WTC11 (cell line): ENCODE measurements around the gene NBAS.

Experiments
- CTCF ChIP-seq: fragments of 200-600 bp; IDR thresholded peaks from 2 replicates; pipeline ENCODE4 v1.8.0; 2022; ENCODE audit warnings: antibody characterized with exemption
- JUN ChIP-seq: sonication (generic); formaldehyde crosslinking; IDR thresholded peaks from 2 replicates; pipeline ENCODE4 v1.8.0; 2023; ENCODE audit warnings: mild to moderate bottlenecking, missing genetic modification reagents
- NFE2L1 ChIP-seq: sonication (generic); formaldehyde crosslinking; IDR thresholded peaks from 2 replicates; pipeline ENCODE4 v1.8.1; 2023; ENCODE audit warnings: missing genetic modification reagents
- PRDM15 ChIP-seq: sonication (generic); formaldehyde crosslinking; IDR thresholded peaks from 2 replicates; pipeline ENCODE4 v1.8.0; 2022; ENCODE audit warnings: missing genetic modification reagents
- SMAD3 ChIP-seq: sonication (generic); formaldehyde crosslinking; IDR thresholded peaks from 2 replicates; pipeline ENCODE4 v1.8.0; 2022; ENCODE audit warnings: missing genetic modification reagents, mild to moderate bottlenecking, borderline replicate concordance
- SP1 ChIP-seq: sonication (generic); formaldehyde crosslinking; conservative IDR thresholded peaks from 2 replicates; pipeline ENCODE4 v1.8.1; 2022; ENCODE audit warnings: missing genetic modification reagents
- TP53 ChIP-seq: sonication (generic); formaldehyde crosslinking; IDR thresholded peaks from 2 replicates; pipeline ENCODE4 v1.8.1; 2023; ENCODE audit warnings: mild to moderate bottlenecking, missing genetic modification reagents
- ZBTB21 ChIP-seq: sonication (generic); formaldehyde crosslinking; IDR thresholded peaks from 2 replicates; pipeline ENCODE4 v1.8.1; 2023; ENCODE audit warnings: mild to moderate bottlenecking, missing genetic modification reagents, borderline replicate concordance
- ZNF423 ChIP-seq: fragments of 250-450 bp; sonication (Bioruptor Pico); IDR thresholded peaks from 2 replicates; pipeline ENCODE4 v2.1.2; 2022; ENCODE audit warnings: mild to moderate bottlenecking, moderate library complexity
- TF ChIP-seq, protein P1 (sequence below): fragments of 250-450 bp; sonication (Bioruptor Pico); IDR thresholded peaks from 2 replicates; pipeline ENCODE4 v2.1.2; 2022; ENCODE audit warnings: mild to moderate bottlenecking, moderate library complexity
- TF ChIP-seq, protein P2 (sequence below): sonication (generic); formaldehyde crosslinking; IDR thresholded peaks from 2 replicates; pipeline ENCODE4 v1.8.0; 2022; ENCODE audit warnings: mild to moderate bottlenecking, missing genetic modification reagents
- TF ChIP-seq, protein P3 (sequence below): sonication (generic); formaldehyde crosslinking; IDR thresholded peaks from 2 replicates; pipeline ENCODE4 v1.8.1; 2022; ENCODE audit warnings: mild to moderate bottlenecking, missing genetic modification reagents, moderate library complexity, borderline replicate concordance

DNA sequence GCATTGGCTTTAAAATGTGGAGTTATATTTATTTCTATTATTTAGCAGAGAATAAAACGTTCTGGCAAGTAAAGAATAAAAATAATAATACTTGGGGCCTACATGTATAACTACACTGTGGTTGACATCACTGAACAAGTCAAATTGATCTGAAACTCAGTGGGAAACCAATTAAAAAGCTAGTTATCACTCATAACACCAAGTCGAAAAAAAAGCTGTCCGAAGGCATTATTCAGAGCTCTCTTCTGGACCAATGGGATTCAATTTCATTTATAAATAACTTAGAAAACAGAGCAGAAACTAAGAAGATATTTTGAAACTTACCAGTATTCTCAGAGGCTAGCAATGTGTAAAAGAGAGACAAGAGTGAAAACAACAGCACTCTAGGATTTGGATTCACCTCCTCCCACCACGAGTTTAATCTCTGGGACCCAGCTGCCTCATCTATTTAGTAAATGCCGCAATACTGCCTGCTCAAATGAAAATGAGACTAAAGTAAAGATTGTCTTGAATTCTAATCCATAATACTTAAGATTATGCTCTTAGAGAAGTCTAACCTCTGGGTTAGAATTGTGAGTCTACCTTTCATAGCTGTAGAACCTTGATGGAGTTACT, 128.4 kb downstream of the NBAS start:
- no peak for TF ChIP-seq CTCF
- TF ChIP-seq, protein P1, sequence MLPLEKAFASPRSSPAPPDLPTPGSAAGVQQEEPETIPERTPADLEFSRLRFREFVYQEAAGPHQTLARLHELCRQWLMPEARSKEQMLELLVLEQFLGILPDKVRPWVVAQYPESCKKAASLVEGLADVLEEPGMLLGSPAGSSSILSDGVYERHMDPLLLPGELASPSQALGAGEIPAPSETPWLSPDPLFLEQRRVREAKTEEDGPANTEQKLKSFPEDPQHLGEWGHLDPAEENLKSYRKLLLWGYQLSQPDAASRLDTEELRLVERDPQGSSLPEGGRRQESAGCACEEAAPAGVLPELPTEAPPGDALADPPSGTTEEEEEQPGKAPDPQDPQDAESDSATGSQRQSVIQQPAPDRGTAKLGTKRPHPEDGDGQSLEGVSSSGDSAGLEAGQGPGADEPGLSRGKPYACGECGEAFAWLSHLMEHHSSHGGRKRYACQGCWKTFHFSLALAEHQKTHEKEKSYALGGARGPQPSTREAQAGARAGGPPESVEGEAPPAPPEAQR: no peak
- TF ChIP-seq TP53 (CRISPR knock-in tag): no peak
- TF ChIP-seq ZNF423 (CRISPR knock-in tag): no peak
- TF ChIP-seq, protein P2, sequence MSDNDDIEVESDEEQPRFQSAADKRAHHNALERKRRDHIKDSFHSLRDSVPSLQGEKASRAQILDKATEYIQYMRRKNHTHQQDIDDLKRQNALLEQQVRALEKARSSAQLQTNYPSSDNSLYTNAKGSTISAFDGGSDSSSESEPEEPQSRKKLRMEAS (CRISPR knock-in tag): no peak
- TF ChIP-seq SMAD3 (CRISPR knock-in tag): no peak
- TF ChIP-seq ZBTB21: no peak
- no peak for TF ChIP-seq NFE2L1 (CRISPR knock-in tag)
- TF ChIP-seq SP1: no peak
- TF ChIP-seq, protein P3, sequence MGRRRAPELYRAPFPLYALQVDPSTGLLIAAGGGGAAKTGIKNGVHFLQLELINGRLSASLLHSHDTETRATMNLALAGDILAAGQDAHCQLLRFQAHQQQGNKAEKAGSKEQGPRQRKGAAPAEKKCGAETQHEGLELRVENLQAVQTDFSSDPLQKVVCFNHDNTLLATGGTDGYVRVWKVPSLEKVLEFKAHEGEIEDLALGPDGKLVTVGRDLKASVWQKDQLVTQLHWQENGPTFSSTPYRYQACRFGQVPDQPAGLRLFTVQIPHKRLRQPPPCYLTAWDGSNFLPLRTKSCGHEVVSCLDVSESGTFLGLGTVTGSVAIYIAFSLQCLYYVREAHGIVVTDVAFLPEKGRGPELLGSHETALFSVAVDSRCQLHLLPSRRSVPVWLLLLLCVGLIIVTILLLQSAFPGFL: no peak
- no peak for TF ChIP-seq PRDM15 (CRISPR knock-in tag)
- no peak for TF ChIP-seq JUN (CRISPR knock-in tag)
